ENCODE results near the gene CYP4B1. TPM values are rescaled to one million over a fixed set of nuclear protein-coding genes. Genes with fewer than 3 reads are reported as not detected.

The CYP4B1 gene
- total and polyA plus RNA-seq, 10 of the 15 experiments (the other 5 are each of a cell fraction or from before 2014, with no cell fraction given) = 0.38 TPM; not detected in 9

GRCh38 chr1:46810596-46810995 lies 11.8 kb downstream of the CYP4B1 start (continued):
- TF ChIP-seq REST (IDR thresholded peaks at IDR 0.05; ENCODE audit: low read depth, low read length) = no peak
- TF ChIP-seq ZNF217 (IDR thresholded peaks at IDR 0.05) = no peak
- no peak for TF ChIP-seq MTA2 (IDR thresholded peaks at IDR 0.05; ENCODE audit: low read depth)
- TF ChIP-seq PML (IDR thresholded peaks at IDR 0.05; ENCODE audit: low read length) = no peak
- no peak for TF ChIP-seq MLLT1 (IDR thresholded peaks at IDR 0.05)
- no peak for TF ChIP-seq MAX (IDR thresholded peaks at IDR 0.05; ENCODE audit: low read depth, low read length)
- TF ChIP-seq RUNX3 (IDR thresholded peaks at IDR 0.05; ENCODE audit: low read length) = no peak
- TF ChIP-seq MYB (IDR thresholded peaks at IDR 0.05; ENCODE audit: borderline replicate concordance, low read depth, low read length) = no peak
- no peak for TF ChIP-seq TAF1 (IDR thresholded peaks at IDR 0.05; ENCODE audit: borderline replicate concordance, low read depth, low read length)
- no peak for TF ChIP-seq LARP7 (IDR thresholded peaks at IDR 0.05)
- no peak for TF ChIP-seq SREBF2 (IDR thresholded peaks at IDR 0.05; ENCODE audit: low read length)
- no peak for TF ChIP-seq NR2F1 (conservative IDR thresholded peaks at IDR 0.05)
- TF ChIP-seq ZBTB40 (IDR thresholded peaks at IDR 0.05; ENCODE audit: borderline replicate concordance) = no peak

Data from GM12878 (cell line).